Dermis microvascular lymphatic vessel endothelial cell (primary cell): ENCODE results near the gene SERPIND1. TPM values are rescaled to one million over a fixed set of nuclear protein-coding genes. Genes with fewer than 3 reads are reported as not detected.
"Not testable (repeated sequence)": the region's sequence is repeated elsewhere in the genome, so short reads cannot be mapped to it uniquely, and the experiment has no call there.

Experiments
- DNase-seq, 2 donors: peaks; one replicate each; pipeline versions ENCODE4 v3.0.0 to v3.0.0-alpha.2; 2010; ENCODE audit warnings: low read depth in 2 of 2
- total RNA-seq: library from RNA; depleted of rRNA; stranded (reverse); fragments of >200 nt; gene quantifications from 2 replicates; pipeline ENCODE4 v1.2.1, GENCODE V29; 2014

SERPIND1 gene
- total RNA-seq, 1 donor from 2014 or later: under 0.01 TPM

DNA sequence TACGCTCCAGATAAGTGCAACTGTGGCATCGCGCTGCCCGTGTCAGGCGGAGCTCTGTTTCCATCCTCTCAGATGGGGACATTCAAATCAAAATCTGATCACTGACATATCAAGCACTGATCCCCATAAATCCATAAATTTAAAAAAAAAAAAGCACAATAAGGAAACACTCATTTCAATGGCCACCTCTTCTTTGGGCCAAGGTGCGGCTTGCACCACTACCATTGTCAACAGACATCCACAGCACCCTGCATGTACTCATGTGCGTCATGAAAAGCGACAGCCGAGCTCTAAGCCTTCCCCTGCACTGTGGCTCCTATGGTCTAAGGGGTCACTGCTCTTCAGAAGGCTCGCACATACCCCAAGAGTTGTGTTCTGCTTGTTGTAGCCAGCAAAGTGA lies 26.7 kb upstream of the SERPIND1 start:
- DNase-seq: no peak

DNA sequence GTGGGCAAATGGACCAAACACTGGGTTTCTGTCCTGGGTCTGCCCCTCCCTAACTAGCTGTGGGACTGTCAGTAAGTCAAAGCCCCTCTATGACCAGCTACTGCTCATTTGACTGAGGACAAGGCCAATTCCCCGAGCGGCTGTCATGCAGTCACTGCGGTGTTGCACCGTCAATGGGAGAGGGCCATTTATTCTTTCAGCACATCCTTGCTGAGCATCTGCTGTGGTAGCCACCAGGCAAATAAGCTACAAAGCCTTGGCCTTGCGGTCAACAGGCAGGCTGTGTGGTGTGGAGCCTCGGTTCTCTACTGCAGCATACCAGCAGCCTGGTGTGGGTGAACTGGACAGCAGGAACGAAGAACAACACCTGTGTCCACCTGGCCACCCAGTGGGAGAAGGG lies 25.8 kb upstream of the SERPIND1 start:
- no peak for DNase-seq

DNA sequence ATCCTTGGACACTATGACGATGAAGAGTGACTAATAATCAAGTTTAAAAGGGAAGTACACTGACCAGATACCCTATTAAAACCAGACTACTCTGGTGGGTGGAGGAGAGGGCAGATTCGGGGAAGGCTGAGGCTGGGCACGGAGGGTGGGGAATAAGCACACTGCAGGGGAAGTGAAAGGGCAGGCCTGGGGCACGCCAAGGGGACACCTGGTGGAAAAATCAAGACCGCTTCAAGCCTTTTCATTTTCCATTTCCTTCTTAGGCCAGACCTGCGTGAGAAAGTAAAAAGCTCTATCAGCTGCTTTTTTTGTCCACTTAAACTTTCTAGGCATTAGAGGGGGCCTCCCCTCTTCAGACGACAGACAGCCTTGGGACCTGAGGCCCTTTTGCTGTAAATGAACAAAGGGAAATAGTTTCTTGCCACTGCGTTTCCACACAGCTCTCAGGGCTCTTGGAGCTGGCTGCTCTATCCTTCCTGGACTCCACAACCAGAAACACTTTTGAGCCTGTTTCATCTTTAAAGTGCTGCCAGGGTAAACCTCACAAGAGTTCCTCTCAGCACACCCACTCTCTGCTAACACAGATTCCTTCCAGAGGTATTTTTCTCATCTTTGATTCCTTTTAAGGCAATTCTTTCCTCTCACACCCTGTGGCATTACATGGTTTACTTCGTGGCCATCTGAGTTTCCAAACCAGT lies 25.0 kb upstream of the SERPIND1 start:
- peak in 1 of 2 donors; percentile 19 for DNase-seq

DNA sequence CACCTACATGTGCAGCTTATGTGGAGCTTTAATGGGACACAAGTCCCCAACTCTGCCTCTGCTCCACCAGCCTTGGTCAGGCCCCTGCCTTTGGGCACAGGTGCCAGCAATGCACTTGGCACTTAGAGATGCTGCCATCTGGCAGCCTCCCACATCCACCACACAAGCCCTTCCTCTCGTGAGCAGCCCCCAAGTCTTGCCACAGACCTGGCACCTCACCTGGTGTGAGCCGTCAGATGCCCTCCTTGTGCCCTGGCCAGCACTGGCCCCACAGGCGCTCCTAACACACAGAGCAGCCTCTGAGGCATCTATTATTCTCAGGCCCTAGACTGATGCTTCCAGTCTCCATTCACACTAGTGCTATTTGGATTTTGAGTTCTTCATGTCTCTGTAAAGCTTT lies 24.5 kb upstream of the SERPIND1 start:
- no peak for DNase-seq

DNA sequence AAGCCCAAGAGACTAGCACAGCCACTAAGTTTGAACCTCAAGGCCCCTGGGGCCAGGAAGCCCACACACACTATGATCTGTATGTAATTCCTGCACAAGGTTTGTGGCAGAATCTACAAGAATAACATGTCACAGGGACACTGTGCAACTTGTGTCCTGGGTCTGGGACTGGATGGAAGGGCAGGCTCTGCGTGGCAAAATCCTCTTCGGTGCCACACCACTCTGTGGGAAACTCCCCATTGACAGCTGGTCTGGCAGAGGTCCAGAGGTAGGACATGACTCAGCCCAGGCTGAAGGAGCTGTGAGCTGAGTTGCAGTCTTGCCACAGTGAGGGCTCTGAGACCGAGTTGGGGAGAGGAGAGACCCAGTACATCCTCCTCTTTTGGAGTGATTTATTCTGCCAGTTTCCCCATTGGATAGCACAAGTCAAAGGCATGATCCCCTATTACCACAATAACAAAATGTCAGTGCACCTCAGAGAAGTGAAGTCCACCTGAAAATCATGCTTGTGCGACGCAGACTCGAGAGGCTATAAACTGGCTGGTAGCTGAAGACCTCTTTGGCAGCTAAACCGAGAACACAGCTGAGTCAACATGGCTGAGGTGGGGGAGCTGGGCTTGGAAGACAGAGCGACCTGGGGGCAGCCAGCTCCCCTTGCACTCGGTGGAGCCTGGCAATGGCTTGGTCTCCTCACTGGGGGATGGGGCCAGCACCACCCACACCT lies 23.3 kb upstream of the SERPIND1 start:
- peak; percentile 27 to 88 for DNase-seq

DNA sequence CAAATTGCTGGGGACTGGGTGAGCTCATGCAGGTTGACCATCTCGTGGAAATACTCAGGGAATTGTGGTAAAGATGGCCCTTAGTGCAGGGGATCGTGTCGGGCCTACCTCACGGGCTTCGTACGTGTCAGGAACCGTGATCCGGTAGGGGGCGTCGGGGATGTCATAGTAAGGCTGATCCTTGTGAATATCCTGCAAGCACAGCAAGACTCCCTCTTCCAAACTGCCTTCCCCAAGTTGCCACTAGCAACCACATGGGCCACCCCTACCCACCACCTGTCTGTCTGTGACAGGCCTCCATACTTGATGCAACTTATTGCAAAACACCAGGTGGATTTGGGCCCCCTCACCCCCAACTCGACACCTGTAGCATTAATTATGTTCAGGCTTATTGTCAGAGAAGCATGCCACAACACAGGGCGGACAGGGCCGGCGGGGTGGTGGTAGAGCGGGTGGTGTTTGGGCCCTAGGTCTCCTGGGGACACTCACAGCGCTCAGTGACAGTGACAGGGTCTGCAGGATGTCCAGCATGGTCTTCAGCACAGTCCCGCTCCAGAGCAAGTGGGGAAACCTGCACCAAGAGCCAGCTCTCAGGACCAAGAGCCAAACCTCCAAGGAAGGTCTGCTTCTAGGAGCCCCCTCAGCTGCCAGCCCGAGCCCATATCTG lies 22.6 kb upstream of the SERPIND1 start:
- DNase-seq: no peak

DNA sequence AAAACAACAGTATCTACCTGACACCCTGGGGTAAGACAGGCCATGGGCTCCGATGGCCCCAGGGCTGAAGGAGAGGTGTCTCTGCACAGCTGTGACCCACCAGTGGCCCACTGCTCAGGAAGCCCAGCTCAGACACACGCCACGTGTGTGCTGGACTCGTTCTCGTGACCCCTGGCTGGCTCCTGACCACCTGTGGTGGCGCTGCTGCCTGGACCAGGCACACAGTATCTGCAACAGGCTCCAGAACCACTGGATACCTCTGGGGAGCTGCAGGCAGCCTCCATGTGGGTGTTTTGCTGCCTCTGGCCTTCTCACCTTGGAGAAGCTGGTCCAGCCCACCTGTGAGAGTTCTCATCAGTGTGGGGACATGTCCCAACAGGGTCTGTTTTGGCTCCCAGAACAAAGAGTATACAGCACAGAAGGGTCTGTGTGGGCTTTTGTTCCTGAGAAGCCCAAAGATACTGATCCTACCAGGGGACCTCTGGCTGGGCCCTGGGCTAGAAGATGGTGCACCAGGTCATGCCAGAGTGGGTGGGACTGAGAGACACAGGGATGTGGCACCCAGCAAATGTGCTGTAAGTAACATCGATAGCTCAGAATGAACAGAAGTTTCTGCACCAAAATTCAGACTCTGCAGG lies 21.7 kb upstream of the SERPIND1 start:
- DNase-seq: no peak

DNA sequence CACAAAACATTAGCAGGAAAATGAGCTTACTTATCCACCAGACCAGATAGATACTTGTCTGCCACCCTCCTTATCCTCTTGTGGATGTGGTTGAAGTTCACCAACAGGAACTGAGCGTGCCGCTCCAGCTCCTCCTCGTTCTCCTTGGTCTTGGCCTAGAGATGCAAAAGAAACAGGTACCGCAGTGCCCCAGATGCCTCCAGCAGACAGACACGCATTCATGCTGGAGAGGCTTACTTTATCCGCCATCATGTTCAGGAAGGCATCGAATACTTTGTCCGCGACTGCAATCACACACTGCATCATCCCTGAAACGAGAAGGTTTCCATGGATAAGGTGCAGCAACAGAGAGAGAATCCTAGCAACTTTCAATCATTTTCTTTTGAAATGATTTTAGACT lies 21.0 kb upstream of the SERPIND1 start:
- no peak for DNase-seq

DNA sequence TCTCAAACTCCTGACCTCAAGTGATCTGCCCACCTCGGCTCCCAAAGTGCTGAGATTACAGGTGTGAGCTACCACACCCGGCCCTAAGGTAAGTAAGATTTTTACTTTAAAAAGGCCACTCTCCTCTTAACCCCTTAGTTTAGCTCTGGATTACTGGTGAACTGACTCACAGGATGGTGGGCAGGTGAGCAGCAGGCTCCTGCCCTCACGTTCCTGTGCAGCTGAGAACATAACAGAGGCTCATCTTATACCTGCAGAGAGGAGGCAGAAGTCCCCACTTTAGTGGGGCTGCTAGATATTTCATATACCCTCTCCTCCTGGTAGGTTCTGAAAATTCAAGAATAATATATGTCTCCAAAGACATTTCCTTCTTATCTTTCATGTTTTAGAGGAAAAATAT lies 17.1 kb upstream of the SERPIND1 start:
- no peak for DNase-seq

DNA sequence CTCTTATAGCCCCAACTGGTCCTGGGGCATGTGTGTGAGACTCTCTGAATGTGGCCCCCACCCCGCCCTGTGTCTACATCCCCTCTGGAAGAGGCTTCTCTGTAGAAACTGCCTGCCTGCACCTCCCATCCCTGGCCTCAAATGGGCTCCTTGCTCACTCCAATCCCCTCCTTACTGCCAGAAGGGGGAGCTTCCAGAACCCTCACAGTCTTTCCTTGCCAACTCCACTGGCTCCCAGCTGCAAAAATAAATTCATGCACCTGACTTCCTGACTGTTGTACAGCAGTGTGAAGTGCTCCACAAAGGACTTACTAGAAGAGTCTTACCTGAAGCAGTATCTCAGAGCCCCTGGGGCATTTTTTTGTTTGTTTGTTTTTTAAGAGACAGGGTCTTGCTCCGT lies 15.2 kb upstream of the SERPIND1 start:
- DNase-seq: peak in 1 of 2 donors; percentile 13

DNA sequence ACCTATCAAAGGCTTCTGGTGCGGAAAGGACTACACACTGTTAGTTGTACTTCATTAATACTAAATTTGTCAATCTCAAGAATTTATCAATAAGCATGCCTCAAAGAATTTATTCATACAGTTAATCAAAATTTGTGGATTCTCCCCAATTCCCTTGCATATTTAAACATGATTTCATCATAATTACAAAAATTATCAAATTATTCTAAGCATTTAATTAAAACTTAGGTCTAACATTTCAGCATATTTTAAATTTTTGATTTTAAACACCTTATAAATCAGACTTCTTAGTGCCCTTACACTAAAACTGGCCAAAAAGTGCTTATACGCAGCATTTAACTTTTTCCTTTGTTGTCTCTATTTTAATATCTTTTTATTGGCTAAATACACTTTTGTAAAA lies 13.8 kb upstream of the SERPIND1 start:
- no peak for DNase-seq

DNA sequence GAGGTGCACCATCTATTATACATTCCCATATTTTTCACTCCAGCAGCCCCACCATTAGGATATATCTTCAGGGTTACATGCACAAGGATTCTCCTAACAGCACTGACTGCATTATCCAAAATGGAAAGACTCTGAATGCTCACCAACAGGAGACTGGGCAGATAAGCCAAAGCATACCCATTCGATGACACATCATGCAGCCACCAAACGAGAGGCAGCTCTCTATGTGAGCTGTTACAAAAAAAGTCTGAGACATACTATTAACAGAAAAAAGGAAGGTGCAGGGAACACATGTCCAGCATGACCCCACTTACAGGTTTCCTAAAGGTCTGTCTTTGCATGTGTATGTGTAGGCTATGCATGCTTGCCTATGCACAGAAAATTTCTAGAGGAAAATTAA lies 12.4 kb upstream of the SERPIND1 start:
- no peak for DNase-seq

DNA sequence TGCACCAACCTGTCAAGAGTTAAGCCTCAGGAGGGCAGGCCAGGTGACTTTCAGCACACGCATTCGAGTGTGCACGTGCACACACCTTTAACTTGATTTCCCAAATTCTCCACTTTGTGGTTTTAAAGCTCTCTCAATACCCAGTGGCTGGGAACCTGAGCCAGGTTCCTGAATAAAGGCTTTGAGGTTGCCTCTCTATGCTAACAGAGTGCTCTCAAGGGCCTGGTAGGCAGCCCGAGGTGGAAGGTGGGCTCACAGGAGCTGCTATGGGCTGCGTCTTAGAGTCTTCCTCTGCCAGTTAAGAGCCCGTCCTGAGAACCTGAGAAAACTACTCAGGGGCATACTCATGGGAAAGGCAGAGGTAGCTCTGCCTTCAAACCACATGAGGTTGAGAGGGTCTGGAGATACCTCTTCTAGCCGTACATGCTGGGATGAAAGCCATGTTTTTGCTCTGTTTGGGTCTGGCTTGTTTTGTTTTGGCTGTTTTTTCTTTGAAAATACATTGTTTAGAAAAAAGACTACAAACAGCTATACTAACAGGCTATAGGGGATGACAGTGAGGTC lies 11.6 kb upstream of the SERPIND1 start:
- DNase-seq: no peak

DNA sequence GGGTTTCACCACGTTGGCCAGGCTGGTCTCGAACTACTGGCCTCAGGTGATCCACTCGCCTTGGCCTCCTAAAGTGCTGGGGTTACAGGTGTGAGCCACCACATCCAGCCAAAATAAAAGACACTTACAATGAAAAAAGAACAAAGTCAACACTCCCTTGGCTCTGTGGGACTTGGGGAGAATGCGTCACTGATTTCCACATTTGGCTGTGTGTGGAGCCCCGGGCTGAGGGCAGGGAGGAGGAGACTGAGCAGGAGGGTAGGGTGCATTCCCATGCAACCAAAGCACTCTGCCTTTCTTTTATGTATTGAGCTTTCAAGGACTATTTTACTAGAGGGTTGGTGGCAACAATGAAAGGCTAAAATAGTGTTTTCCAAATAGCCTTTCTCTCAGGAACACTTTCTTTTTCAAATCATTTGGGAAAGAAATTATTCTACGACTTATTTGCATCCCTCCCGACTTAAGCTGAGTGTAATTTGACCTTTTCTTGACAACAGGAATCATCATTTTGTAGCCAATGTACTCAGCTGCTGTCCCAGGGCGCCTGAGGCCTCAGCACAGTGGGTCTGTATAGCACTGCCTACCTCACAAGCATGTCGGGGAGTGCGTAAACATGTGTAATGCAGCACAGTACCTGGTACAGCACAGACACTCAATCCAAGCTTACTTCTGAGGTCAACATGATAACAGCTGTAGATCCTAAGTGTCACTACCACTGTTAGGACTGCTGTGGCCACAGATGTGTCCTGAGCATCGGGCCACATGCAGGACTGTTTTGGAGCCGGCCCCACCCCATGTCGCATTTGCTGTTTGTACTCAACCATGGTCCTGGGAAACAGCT lies 10.1 kb upstream of the SERPIND1 start:
- no peak for DNase-seq

DNA sequence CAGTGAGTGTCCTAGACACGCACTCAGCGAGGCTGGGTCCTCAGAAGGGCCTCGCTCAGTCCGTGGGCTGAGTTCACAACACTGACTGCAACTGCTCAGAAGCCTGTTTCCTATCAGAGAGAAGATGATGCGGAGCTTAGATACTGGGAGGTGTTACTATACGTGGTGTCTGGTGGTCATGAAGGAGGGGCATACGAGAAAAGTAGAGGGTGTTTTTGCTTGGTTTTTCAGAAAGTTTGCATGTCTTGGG lies 9.5 kb upstream of the SERPIND1 start:
- DNase-seq: no peak

DNA sequence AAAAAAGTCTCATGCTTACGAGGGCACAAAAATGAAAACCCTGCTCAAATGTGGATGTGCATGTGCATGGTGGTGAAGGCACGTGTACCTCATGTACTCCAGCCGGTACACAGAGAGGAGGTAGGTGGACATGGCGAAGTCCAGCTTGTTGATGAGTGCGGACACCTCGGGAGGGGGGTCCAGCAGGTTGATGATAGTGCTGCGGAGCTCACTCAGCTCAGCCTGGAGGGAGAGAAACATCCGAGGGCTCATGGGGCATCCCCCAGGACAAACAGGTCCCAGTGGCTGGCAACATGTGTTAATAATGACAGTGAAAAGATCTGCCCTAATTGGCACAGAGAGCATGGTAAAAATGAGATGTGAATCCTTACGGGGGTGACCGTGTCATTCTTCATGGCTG lies 9.2 kb upstream of the SERPIND1 start:
- no peak for DNase-seq

DNA sequence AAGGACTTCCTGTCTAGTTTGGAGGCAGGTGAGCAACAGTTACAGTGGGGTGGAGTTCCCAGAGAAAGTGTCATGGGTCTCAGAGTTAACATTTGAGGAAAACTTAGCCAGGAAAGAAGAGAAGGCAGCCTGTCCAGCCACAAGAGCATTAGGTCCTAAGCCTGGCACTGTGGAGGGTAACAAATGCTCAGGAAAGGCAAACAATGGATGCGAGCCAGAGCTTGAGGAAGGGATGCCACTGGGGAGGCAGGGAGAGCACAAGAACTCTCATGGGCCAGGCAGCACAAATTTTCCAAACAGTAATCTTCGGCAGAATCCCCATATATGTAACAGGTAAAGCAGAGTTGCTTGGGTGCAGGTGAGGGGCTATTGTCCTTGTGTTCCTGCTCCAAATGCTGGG lies 8.0 kb upstream of the SERPIND1 start:
- DNase-seq: no peak

DNA sequence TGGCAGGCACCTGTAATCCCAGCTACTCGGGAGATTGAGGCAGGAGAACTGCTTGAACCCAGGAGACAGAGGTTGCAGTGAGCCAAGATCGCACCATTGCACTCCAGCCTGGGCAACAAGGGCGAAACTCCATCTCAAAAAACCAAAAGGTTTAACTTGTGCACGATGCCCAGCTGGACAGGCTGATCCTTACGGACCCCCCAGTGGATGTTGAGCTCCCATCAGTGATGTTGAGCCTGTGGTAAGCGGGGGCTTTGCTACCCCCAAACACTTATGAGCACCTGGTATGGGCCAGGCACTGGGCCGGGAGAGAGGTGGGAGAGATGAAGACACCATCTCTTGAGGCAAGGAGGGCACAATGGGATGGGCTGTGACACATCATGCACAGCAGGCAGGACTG lies 7.4 kb upstream of the SERPIND1 start:
- no peak for DNase-seq

DNA sequence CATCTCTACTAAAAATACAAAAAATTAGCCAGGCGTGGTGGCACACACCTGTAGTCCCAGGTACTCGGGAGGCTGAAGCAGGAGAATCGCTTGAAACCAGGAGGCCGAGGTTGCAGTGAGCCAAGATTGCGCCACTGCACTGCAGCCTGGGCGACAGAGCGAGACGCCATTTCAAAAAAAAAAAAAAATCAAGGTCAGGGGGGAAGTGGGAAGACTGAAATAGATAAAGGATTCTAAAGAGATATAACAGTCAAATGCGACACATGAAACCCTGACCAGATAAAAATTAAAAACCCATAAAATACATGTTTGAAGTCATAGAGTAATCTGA lies 4.5 kb upstream of the SERPIND1 start:
- DNase-seq: not testable (repeated sequence)

DNA sequence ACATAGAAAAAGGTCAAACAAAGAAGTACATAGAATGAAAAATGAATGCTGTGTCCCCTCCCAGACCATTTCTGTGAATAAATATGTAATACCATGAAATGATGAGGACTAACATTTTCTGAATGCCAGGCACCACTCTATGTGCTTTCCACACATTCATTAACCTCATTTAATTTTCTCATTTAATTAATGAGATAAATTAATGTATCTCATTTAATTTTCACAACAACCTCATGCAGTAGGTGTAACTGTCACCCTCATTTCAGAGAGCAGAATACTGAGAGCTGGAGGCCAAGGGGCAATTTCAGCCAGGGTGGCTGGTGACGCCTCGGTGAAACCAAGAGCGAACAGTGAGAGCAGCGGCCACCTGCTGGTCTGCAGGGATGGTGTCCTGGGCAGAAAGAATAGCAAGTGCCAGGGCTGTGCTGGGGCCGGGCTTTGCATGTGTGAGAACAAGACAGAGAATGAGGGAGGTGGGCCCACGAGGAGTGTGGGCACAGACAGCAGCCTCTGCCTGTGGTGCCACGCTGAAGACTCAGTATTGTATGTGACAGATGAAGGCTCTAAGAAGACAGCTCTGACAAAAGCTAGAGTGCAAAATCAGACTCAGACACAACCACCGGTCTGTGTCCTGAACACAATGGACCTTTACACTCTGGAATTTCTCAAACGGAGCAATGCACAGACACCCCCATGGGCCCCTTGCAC lies 1.8 kb upstream of the SERPIND1 start:
- DNase-seq: no peak

DNA sequence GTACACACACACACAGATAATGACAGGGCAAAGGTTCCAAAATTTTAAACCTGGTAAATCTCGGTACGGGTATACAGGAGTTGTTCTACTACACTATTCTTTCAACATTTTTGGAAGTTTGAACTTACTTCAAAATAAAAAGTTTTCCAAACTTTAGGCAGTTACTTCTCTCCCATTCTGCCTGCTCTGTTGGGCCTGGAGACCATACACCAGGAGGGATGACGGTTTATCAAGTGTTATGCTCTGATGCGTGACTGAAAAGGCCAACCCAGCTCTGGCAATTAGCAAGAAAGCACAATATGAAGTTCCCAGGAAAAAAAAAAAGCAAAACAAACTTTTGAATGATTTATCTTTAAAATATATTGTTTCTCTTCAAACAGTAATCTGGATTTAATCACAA lies 969 bp downstream of the SERPIND1 start:
- DNase-seq: no peak
